SKM-1 (cell line): ENCODE results near the gene TMEFF2.

ENCODE experiments used
- DNase-seq: peaks from one replicate; lab custom pipeline; 2025; ENCODE audit not compliant: unreplicated experiment; lab: John Stamatoyannopoulos, UW

TMEFF2 gene

GRCh38 chr2:191976436-191976835 lies 218.3 kb downstream of the TMEFF2 start:
- no peak for DNase-seq

DNA sequence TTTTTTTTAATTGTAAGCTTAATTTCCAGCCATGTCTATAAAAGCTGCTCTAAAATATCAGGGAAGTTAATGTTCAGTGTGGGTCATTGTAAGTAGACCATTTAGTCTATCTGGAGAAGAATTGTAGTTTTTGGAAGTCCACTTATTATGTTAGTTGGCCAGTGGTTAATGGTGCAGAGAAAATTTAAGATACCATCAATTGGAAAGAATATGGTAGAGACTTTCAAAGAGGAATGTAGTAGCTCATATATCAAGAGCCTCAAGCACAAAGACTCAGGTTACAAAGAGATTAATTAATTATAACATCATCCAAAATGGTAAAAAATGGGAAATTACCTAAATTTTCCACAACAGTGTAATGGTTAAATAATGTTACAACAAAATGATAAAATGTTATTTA lies 220.1 kb downstream of the TMEFF2 start:
- no peak for DNase-seq

DNA sequence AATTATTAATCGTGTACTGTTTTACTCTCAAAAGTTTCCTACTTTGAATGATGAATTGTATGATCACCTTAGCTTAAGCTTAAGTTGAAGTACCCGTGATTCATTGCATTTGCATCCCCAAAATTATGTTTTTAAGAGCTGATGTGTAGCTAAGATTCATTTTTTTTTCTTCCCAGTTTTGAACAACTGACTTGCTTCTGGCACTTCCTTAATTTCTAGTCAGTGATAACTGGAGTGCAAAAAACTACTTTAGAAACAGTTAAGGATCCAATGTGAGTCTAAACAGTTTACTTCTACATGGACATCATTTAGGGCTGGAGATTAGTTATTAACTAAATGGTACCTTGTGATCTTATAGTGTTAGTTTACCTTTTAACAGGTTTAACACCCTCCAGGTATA lies 223.9 kb downstream of the TMEFF2 start:
- DNase-seq: no peak

DNA sequence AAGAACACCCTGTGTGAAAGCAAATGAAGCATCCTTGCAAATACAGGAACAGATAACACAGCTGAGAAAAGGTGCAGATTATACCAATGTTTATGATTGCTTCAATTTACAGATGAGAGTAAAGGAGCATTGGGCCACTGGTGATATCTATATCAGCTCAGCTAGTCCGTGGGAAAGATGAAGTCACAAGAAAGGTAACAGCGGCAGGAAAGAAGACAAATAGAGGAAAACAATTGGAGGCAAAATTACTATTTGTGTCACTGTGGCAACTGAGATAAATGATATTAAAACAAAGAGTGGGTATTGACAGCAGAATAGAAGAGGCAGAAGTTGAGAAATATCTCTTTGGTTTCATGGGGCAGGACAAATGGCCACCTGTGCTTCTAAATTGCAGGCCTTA lies 226.6 kb downstream of the TMEFF2 start:
- DNase-seq: no peak

DNA sequence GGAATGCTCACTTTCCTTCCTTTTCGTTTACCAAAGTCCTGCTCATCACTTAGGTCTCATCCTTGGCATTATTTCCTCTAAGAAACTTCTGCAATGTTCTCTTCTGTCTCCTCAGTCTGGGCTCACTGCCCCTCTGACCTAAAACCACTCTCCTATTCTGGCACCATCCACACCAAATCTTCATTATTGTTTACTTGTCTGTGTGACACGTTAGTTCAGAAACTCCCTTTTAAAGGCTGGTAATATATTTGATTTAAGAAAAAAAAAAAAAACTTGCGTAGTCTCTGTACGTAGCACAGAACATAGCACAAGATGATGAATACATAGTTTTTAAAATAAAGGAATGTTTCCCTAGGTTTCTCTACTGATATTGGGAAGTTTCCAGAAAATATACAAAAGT lies 229.0 kb downstream of the TMEFF2 start:
- no peak for DNase-seq

DNA sequence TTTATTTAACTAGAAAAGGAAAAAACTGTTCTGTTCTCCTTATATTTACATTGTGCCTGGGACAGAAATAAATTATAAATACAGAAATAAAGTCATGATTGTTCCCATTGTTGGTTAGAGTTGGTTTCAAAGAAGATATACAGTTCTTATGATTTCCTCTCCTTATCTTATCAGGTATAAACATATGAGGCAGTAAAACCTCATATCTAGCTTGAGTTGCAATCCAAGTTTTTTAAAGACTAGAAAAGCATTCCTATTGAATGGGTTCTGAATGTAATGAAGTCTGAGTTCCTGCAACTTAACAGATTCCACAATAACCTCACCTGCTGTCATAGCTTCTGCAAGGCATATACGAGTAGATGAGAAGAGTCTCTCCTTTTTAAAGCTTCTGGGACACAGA lies 233.2 kb downstream of the TMEFF2 start:
- no peak for DNase-seq

- DNase-seq: no peak
Observed at GRCh38 chr2:191959209-191959608, 235.5 kb downstream of the TMEFF2 start.

GRCh38 chr2:191957996-191958860 lies 236.5 kb downstream of the TMEFF2 start:
- no peak for DNase-seq

DNA sequence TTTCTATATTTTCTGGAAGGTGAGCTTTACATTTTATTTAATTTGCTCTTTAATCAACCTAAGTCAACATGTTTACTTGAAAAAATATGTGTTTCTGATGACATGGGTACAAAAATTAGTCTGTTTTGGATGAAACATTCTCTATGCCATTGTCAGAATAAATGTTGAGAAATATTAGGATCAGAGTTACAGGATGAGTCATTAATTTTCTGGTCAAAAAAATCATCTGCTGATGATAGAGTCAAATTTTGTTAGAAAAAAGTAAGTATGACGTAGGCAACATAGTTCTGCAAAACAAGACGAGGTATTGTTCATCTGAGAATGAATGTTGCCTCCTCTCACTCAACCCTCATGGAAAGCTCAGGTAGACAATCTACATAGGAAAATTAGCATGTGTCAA lies 240.3 kb downstream of the TMEFF2 start:
- DNase-seq: no peak

DNA sequence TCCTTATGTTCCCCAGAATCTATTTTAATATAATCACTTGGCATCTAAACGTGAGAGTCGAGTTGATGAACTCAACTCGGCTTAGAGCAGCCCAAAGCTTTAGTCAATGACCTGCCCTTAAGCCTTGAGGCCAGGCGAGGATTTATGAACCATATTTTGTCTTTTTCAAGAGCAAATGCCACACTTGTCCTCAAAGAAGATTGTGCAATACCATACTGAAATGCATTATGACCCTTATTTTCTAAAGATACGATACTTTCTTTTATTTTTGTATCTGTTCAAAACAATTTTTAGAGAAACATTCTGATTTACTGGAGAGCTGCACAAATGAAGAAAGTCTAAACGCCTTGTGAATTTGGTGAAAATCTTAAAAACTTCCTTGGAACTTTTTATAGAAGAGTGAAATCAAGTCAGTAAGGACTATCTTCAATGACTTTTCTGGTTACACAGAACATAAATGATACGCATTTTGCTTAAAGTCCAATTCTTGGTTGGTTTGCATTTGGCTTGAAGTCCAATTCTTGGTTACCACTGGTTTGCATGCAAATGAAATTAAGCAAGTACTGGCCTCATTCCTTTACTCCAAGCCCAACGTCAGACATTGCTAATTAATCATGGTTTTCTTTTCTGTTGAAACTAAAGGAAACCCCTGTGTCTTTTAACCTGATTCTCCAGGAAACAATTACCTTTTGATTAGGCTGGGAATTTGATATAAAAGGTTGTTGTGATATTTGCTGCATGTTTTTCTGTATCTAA lies 242.0 kb downstream of the TMEFF2 start:
- DNase-seq: no peak

DNA sequence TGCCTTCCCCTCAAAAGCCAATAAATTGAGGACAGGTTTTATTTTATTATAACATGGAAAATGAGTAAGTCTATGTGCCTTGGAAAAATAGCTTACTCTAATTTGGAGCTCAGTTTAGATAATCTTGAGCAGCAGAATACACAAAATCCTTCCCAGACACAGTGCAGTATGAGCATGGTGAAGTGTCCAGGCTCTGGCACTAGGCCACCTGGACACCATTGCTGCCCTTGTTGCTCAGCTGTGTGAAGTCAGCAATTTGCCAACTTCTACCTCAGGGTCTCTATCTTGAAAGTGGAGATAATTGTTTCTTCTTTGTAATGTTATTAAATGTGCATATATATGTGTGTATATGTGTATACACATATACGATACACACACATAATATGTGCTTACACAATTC lies 242.9 kb downstream of the TMEFF2 start:
- no peak for DNase-seq

GRCh38 chr2:191951376-191951775 lies 243.4 kb downstream of the TMEFF2 start:
- peak; percentile 43 for DNase-seq

GRCh38 chr2:191950132-191950874 lies 244.4 kb downstream of the TMEFF2 start:
- no peak for DNase-seq

- no peak for DNase-seq
Observed at GRCh38 chr2:191947235-191947634, 247.5 kb downstream of the TMEFF2 start.

GRCh38 chr2:191946471-191947182 lies 248.1 kb downstream of the TMEFF2 start:
- DNase-seq: peak; percentile 53

DNA sequence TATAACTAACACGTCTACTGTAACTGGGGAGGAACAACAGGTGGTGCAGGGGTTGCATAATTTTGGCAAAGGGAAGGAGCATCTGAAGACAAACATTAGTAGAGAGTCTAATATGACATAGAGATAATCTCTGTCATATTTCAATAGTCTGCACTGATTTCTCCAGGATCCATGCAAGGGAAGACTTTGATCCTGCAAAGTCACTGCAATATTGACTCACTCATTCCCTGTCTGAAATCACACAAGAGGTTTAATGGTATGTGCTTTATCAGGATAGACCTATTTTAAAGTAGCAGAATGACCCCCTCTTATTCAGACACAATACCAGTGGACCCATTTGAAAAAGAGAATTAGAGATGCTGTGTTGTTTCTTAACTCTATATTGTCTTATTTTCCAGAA lies 249.1 kb downstream of the TMEFF2 start:
- no peak for DNase-seq

- no peak for DNase-seq
Observed at GRCh38 chr2:191942739-191943103, 252.0 kb downstream of the TMEFF2 start.

GRCh38 chr2:191942090-191942738 lies 252.5 kb downstream of the TMEFF2 start:
- DNase-seq: no peak

GRCh38 chr2:191941376-191941929 lies 253.3 kb downstream of the TMEFF2 start:
- DNase-seq: no peak

DNA sequence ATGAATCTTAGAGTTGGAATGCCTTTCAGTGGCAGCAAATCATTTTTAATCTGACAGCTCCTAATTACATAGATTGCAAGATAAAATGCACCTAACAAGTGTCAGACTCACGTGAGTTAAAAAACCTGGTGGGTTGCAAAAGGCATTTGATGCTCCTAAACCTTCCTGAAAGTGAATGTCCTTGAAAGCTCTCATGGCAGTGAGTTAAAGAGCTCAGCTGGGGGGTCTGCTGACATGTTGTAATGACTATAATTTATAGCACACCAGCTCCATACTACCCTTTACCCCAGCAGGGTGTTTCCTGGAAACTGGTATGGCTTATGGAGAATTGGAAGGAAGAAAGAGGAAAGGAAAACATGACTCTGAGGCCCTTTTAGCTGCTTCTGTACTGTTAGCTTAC lies 256.0 kb downstream of the TMEFF2 start:
- DNase-seq: no peak
